GM21447 (cell line): Measurements from ENCODE around the gene BMX.

Source experiments
- ATAC-seq: cut with Tn5 transposase; IDR thresholded peaks from one replicate; pipeline ENCODE4 v1.9.1; 2021; ENCODE audit not compliant: unreplicated experiment

The BMX gene

GRCh38 chrX:15505101-15505500, 4.5 kb downstream of the BMX start:
- ATAC-seq: no peak

GRCh38 chrX:15507005-15507404, 6.4 kb downstream of the BMX start:
- ATAC-seq: no peak

- ATAC-seq: no peak
These were observed 9.2 kb downstream of the BMX start for GRCh38 chrX:15509845-15510244.

GRCh38 chrX:15511563-15511962, 11.0 kb downstream of the BMX start:
- no peak for ATAC-seq

- no peak for ATAC-seq
These were observed 11.9 kb downstream of the BMX start for GRCh38 chrX:15512401-15512965.

GRCh38 chrX:15514279-15514678, 13.7 kb downstream of the BMX start:
- no peak for ATAC-seq

- ATAC-seq: no peak
These were observed 15.3 kb downstream of the BMX start for GRCh38 chrX:15515931-15516330.

- no peak for ATAC-seq
These were observed 21.9 kb downstream of the BMX start for GRCh38 chrX:15522464-15522863.

GRCh38 chrX:15523088-15523487, 22.5 kb downstream of the BMX start:
- no peak for ATAC-seq

GRCh38 chrX:15524417-15524816, 23.8 kb downstream of the BMX start:
- ATAC-seq: no peak

GRCh38 chrX:15525664-15526416, 25.2 kb downstream of the BMX start:
- no peak for ATAC-seq

- no peak for ATAC-seq
These were observed 28.6 kb downstream of the BMX start for GRCh38 chrX:15529165-15529564.

GRCh38 chrX:15530318-15530717, 29.7 kb downstream of the BMX start:
- no peak for ATAC-seq

- ATAC-seq: no peak
These were observed 46.1 kb downstream of the BMX start for GRCh38 chrX:15546745-15547144.

GRCh38 chrX:15547356-15547755, 46.7 kb downstream of the BMX start:
- no peak for ATAC-seq

GRCh38 chrX:15549189-15550012, 48.8 kb downstream of the BMX start:
- ATAC-seq: no peak

- no peak for ATAC-seq
These were observed 58.6 kb downstream of the BMX start for GRCh38 chrX:15559227-15559626.

- no peak for ATAC-seq
These were observed 60.3 kb downstream of the BMX start for GRCh38 chrX:15560924-15561323.

- no peak for ATAC-seq
These were observed 62.4 kb downstream of the BMX start for GRCh38 chrX:15563056-15563455.

- ATAC-seq: peak; percentile 77
These were observed 64.5 kb downstream of the BMX start for GRCh38 chrX:15564981-15565579.

- no peak for ATAC-seq
These were observed 65.6 kb downstream of the BMX start for GRCh38 chrX:15566244-15566643.

- no peak for ATAC-seq
These were observed 66.7 kb downstream of the BMX start for GRCh38 chrX:15567267-15567666.
